ENCODE data around the gene ITK.

ITK gene

DNA sequence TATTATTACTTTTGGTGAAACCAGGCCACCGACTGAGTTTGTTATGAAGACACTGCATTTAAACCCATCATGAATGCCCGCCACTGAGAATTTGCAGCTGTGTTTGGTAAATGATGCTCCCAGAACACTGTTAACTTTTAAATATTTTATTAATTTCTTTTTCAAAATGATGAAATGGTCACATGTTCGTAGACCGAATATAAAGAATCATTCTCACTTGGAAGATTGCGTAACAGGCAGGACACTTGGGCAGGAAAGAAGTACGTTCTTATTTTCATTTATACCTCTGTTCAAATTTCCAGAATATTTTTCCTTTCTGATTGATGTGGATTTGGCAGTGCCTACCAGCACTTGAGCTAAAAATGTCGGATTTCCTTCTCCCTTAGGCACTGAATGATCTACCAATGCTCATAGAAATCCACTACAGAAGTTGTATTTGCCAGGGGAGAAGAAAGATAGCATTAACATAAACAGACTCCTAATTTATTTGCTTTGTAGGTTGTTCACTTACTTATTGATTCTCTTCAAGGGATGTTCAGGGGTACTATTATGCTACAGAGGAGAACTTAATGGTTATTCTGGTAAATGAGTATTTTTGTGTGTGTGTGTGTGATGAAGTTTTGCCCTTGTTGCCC is 99.1 kb downstream of the ITK start:
- Histone ChIP-seq H3K14ac (ENCODE audit: low read length) (no peak overlapping the region), H3K27me3 (ENCODE audit: control insufficient read depth in 3 of 3, insufficient read depth in 3 of 3, low read depth in 1 of 3, low read length in 3 of 3) (no peaks in the 10 kb centered on the region), H2AFZ (ENCODE audit: low read length) (no peak overlapping the region), H3K9ac (ENCODE audit: low read depth, low read length, poor library complexity) (no peak overlapping the region), H4K8ac (ENCODE audit: low read depth, low read length) (no peak overlapping the region), H2AK5ac (ENCODE audit: low read depth, low read length) (no peak overlapping the region), H3K4me2 (ENCODE audit: insufficient read depth, low read length, poor library complexity, severe bottlenecking) (no peak overlapping the region), H3K9me3 (replicated peaks in 1 of 2; ENCODE audit: control insufficient read depth in 2 of 2, insufficient read depth in 1 of 2, low read depth in 1 of 2, low read length in 2 of 2) (no peaks in the 10 kb centered on the region), H4K91ac (ENCODE audit: low read depth, low read length, poor library complexity) (no peak overlapping the region), H2BK12ac (ENCODE audit: low read length) (no peak overlapping the region), H3K27ac (replicated peaks; ENCODE audit: low read length) (no peak overlapping the region), H2BK120ac (ENCODE audit: low read depth, low read length) (no peak overlapping the region), H3K4me1 (ENCODE audit: control insufficient read depth in 2 of 2, insufficient read depth in 1 of 2, low read depth in 1 of 2, low read length in 2 of 2) (no peaks in the 10 kb centered on the region), H3K18ac (ENCODE audit: low read length) (no peak overlapping the region), H3K79me1 (ENCODE audit: low read depth, low read length) (peaks cover 2% of the 10 kb centered on the region), H3K36me3 (replicated peaks in 1 of 2; ENCODE audit: control insufficient read depth in 2 of 2, insufficient read depth in 2 of 2, low read length in 2 of 2) (peaks cover 0 to 2% of the 10 kb centered on the region in 2 donors), H3K4me3 (ENCODE audit: low read length in 2 of 2) (no peak overlapping the region), H2BK5ac (ENCODE audit: low read length) (no peak overlapping the region), H3K4ac (ENCODE audit: low read length) (no peak overlapping the region), H2BK15ac (ENCODE audit: low read length) (no peak overlapping the region), H3K23ac (ENCODE audit: low read depth, low read length, poor library complexity) (no peak overlapping the region)
- no peak for DNase-seq (ENCODE audit: low spot score)
- no CpG with 5 or more reads among the region's 7 CpGs for WGBS, 2 donors (ENCODE audit: extremely low coverage in 2 of 2, insufficient read length in 2 of 2, insufficient replicate concordance in 1 of 2)

DNA sequence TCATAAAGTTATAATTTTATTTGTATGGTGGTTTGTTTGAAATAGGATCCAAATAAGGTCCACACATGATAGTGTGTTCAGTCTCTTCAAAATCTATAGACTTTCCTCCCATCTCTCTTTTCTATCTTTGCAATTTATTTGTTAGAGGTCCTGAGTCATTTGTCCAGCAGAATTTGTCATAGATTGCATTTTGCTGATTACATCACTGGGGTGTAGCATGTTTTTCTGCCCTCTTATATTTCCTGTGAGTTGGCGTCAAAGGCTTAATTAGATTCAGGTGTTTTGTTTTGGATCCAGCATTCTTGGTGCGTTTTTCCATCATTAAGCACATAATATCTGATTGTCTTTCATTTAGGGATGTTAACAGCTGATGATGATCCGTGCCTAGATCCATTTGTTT is 100.3 kb downstream of the ITK start:
- Histone ChIP-seq H4K91ac (ENCODE audit: low read depth, low read length, poor library complexity) (no peak overlapping the region), H3K27me3 (ENCODE audit: control insufficient read depth in 3 of 3, insufficient read depth in 3 of 3, low read depth in 1 of 3, low read length in 3 of 3) (no peaks in the 10 kb centered on the region), H3K9me3 (replicated peaks in 1 of 2; ENCODE audit: control insufficient read depth in 2 of 2, insufficient read depth in 1 of 2, low read depth in 1 of 2, low read length in 2 of 2) (no peaks in the 10 kb centered on the region), H2BK120ac (ENCODE audit: low read depth, low read length) (no peak overlapping the region), H3K9ac (ENCODE audit: low read depth, low read length, poor library complexity) (no peak overlapping the region), H3K18ac (ENCODE audit: low read length) (no peak overlapping the region), H2BK15ac (ENCODE audit: low read length) (no peak overlapping the region), H3K36me3 (replicated peaks in 1 of 2; ENCODE audit: control insufficient read depth in 2 of 2, insufficient read depth in 2 of 2, low read length in 2 of 2) (peaks cover 3 to 14% of the 10 kb centered on the region in 2 donors), H3K79me1 (ENCODE audit: low read depth, low read length) (peaks cover 2% of the 10 kb centered on the region), H4K8ac (ENCODE audit: low read depth, low read length) (no peak overlapping the region), H3K14ac (ENCODE audit: low read length) (no peak overlapping the region), H2AFZ (ENCODE audit: low read length) (no peak overlapping the region), H3K23ac (ENCODE audit: low read depth, low read length, poor library complexity) (no peak overlapping the region), H2BK5ac (ENCODE audit: low read length) (no peak overlapping the region), H3K4me1 (ENCODE audit: control insufficient read depth in 2 of 2, insufficient read depth in 1 of 2, low read depth in 1 of 2, low read length in 2 of 2) (no peaks in the 10 kb centered on the region), H2AK5ac (ENCODE audit: low read depth, low read length) (no peak overlapping the region), H3K4ac (ENCODE audit: low read length) (no peak overlapping the region), H3K27ac (replicated peaks; ENCODE audit: low read length) (no peak overlapping the region), H2BK12ac (ENCODE audit: low read length) (no peak overlapping the region), H3K4me2 (ENCODE audit: insufficient read depth, low read length, poor library complexity, severe bottlenecking) (no peak overlapping the region), H3K4me3 (ENCODE audit: low read length in 2 of 2) (no peak overlapping the region)
- WGBS, 2 donors (ENCODE audit: extremely low coverage in 2 of 2, insufficient read length in 2 of 2, insufficient replicate concordance in 1 of 2) = no CpG with 5 or more reads among the region's 3 CpGs
- no peak for DNase-seq (ENCODE audit: low spot score)

DNA sequence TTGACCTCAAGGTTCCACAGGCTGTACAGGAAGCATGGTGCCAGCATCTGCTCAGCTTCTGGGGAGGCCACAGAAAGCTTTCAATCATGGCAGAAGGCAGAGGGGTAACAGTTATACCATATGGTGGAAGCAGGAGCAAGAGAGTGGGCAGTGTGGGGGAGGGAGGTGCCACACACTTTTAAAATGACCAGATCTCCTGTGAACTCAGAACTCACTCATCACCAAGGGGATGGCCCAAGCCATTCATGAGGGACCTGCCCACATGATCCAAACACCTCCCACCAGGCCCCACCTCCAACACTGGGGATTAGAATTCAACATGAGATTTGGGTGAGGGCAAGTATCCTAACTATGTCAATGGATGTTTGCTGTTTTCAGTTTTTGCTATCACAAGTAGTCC is 101.5 kb downstream of the ITK start:
- Histone ChIP-seq H3K27me3 (ENCODE audit: control insufficient read depth in 3 of 3, insufficient read depth in 3 of 3, low read depth in 1 of 3, low read length in 3 of 3) (no peaks in the 10 kb centered on the region), H3K14ac (ENCODE audit: low read length) (no peak overlapping the region), H2AFZ (ENCODE audit: low read length) (no peak overlapping the region), H3K4ac (ENCODE audit: low read length) (no peak overlapping the region), H2BK15ac (ENCODE audit: low read length) (no peak overlapping the region), H3K9me3 (replicated peaks in 1 of 2; ENCODE audit: control insufficient read depth in 2 of 2, insufficient read depth in 1 of 2, low read depth in 1 of 2, low read length in 2 of 2) (no peaks in the 10 kb centered on the region), H2BK12ac (ENCODE audit: low read length) (no peak overlapping the region), H3K9ac (ENCODE audit: low read depth, low read length, poor library complexity) (no peak overlapping the region), H3K23ac (ENCODE audit: low read depth, low read length, poor library complexity) (no peak overlapping the region), H3K4me3 (ENCODE audit: low read length in 2 of 2) (no peak overlapping the region), H3K4me2 (ENCODE audit: insufficient read depth, low read length, poor library complexity, severe bottlenecking) (no peak overlapping the region), H3K36me3 (replicated peaks in 1 of 2; ENCODE audit: control insufficient read depth in 2 of 2, insufficient read depth in 2 of 2, low read length in 2 of 2) (peaks cover 9 to 27% of the 10 kb centered on the region in 2 donors), H3K27ac (replicated peaks; ENCODE audit: low read length) (no peak overlapping the region), H3K4me1 (ENCODE audit: control insufficient read depth in 2 of 2, insufficient read depth in 1 of 2, low read depth in 1 of 2, low read length in 2 of 2) (no peaks in the 10 kb centered on the region), H2AK5ac (ENCODE audit: low read depth, low read length) (no peak overlapping the region), H3K18ac (ENCODE audit: low read length) (no peak overlapping the region), H4K8ac (ENCODE audit: low read depth, low read length) (no peak overlapping the region), H2BK5ac (ENCODE audit: low read length) (no peak overlapping the region), H2BK120ac (ENCODE audit: low read depth, low read length) (no peak overlapping the region), H3K79me1 (ENCODE audit: low read depth, low read length) (peaks cover 2% of the 10 kb centered on the region), H4K91ac (ENCODE audit: low read depth, low read length, poor library complexity) (no peak overlapping the region)
- no peak for DNase-seq (ENCODE audit: low spot score)

DNA sequence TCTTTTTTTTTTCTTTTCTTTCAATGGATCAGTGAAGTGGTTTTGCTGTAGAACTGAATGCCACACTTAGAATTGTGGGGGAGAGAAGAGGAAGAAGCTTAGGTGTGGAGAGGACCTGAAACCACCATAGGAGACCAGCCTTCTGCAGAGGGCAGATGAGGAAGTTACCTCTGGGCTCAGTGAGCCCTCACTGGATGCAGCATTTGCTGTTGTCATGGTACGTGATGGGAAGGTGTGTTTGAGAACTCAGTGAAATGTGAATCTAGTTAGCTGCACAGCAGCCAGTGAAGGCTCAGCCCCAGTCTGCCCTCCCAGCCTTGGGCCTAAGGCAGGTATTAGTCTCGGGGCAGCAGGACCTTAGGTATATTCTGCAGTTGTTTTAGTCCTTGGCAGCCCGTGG is 102.8 kb downstream of the ITK start:
- no peak overlapping the region for H4K8ac ChIP-seq (ENCODE audit: low read depth, low read length)
- no peaks in the 10 kb centered on the region for H3K79me1 ChIP-seq (ENCODE audit: low read depth, low read length)
- no peak for DNase-seq (ENCODE audit: low spot score)
- H2BK120ac ChIP-seq (ENCODE audit: low read depth, low read length) = no peak overlapping the region
- H3K4ac ChIP-seq (ENCODE audit: low read length) = no peak overlapping the region
- H3K36me3 ChIP-seq (replicated peaks in 1 of 2; ENCODE audit: control insufficient read depth in 2 of 2, insufficient read depth in 2 of 2, low read length in 2 of 2) = peaks cover 16 to 37% of the 10 kb centered on the region in 2 donors
- peak overlapping the region; percentile 3 for H3K18ac ChIP-seq (ENCODE audit: low read length)
- no peak overlapping the region for H3K23ac ChIP-seq (ENCODE audit: low read depth, low read length, poor library complexity)
- no peak overlapping the region for H2BK5ac ChIP-seq (ENCODE audit: low read length)
- no CpG with 5 or more reads among the region's 3 CpGs for WGBS, 2 donors (ENCODE audit: extremely low coverage in 2 of 2, insufficient read length in 2 of 2, insufficient replicate concordance in 1 of 2)
- H3K27me3 ChIP-seq (ENCODE audit: control insufficient read depth in 3 of 3, insufficient read depth in 3 of 3, low read depth in 1 of 3, low read length in 3 of 3) = no peaks in the 10 kb centered on the region
- no peak overlapping the region for H2BK15ac ChIP-seq (ENCODE audit: low read length)
- no peak overlapping the region for H2BK12ac ChIP-seq (ENCODE audit: low read length)
- H3K4me2 ChIP-seq (ENCODE audit: insufficient read depth, low read length, poor library complexity, severe bottlenecking) = no peak overlapping the region
- no peak overlapping the region for H2AK5ac ChIP-seq (ENCODE audit: low read depth, low read length)
- H3K4me1 ChIP-seq (ENCODE audit: control insufficient read depth in 2 of 2, insufficient read depth in 1 of 2, low read depth in 1 of 2, low read length in 2 of 2) = no peaks in the 10 kb centered on the region
- no peak overlapping the region for H3K9ac ChIP-seq (ENCODE audit: low read depth, low read length, poor library complexity)
- no peak overlapping the region for H3K4me3 ChIP-seq (ENCODE audit: low read length in 2 of 2)
- no peak overlapping the region for H3K27ac ChIP-seq (replicated peaks; ENCODE audit: low read length)
- no peak overlapping the region for H4K91ac ChIP-seq (ENCODE audit: low read depth, low read length, poor library complexity)
- no peaks in the 10 kb centered on the region for H3K9me3 ChIP-seq (replicated peaks in 1 of 2; ENCODE audit: control insufficient read depth in 2 of 2, insufficient read depth in 1 of 2, low read depth in 1 of 2, low read length in 2 of 2)
- H3K14ac ChIP-seq (ENCODE audit: low read length) = no peak overlapping the region
- H2AFZ ChIP-seq (ENCODE audit: low read length) = no peak overlapping the region
